ENCODE results near the gene PRRG1.
A peak's percentile ranks its signal among the peaks of the same experiment; 100 is the strongest.

The PRRG1 gene

GRCh38 chrX:37330642-37331041, 18.5 kb upstream of the PRRG1 start:
- DNase-seq (ENCODE audit: low read depth), result no peak
- H3K4me3 ChIP-seq (ENCODE audit: low read depth, low read length), result no peak overlapping the region
- TF ChIP-seq MAX (IDR thresholded peaks at IDR 0.05; ENCODE audit: low read depth, low read length) (no peak), CTCF (IDR thresholded peaks at IDR 0.05; ENCODE audit: low read depth, low read length) (no peak), MYC (IDR thresholded peaks at IDR 0.05; ENCODE audit: low read depth, low read length) (no peak), POLR2A (IDR thresholded peaks at IDR 0.05; ENCODE audit: extremely low read depth, insufficient read length) (no peak)

GRCh38 chrX:37331546-37331945, 17.6 kb upstream of the PRRG1 start:
- no peak for DNase-seq (ENCODE audit: low read depth)
- no peak for TF ChIP-seq MAX (IDR thresholded peaks at IDR 0.05; ENCODE audit: low read depth, low read length)
- no peak for TF ChIP-seq CTCF (IDR thresholded peaks at IDR 0.05; ENCODE audit: low read depth, low read length)
- TF ChIP-seq MYC (IDR thresholded peaks at IDR 0.05; ENCODE audit: low read depth, low read length), result no peak
- TF ChIP-seq POLR2A (IDR thresholded peaks at IDR 0.05; ENCODE audit: extremely low read depth, insufficient read length), result no peak
- H3K4me3 ChIP-seq (ENCODE audit: low read depth, low read length), result no peak overlapping the region

GRCh38 chrX:37332055-37332454, 17.1 kb upstream of the PRRG1 start:
- DNase-seq (ENCODE audit: low read depth), result no peak
- TF ChIP-seq POLR2A (IDR thresholded peaks at IDR 0.05; ENCODE audit: extremely low read depth, insufficient read length) (no peak), CTCF (IDR thresholded peaks at IDR 0.05; ENCODE audit: low read depth, low read length) (no peak), MAX (IDR thresholded peaks at IDR 0.05; ENCODE audit: low read depth, low read length) (no peak), MYC (IDR thresholded peaks at IDR 0.05; ENCODE audit: low read depth, low read length) (no peak)
- H3K4me3 ChIP-seq (ENCODE audit: low read depth, low read length), result no peak overlapping the region

- TF ChIP-seq CTCF (IDR thresholded peaks at IDR 0.05; ENCODE audit: low read depth, low read length) (no peak), MAX (IDR thresholded peaks at IDR 0.05; ENCODE audit: low read depth, low read length) (no peak), MYC (IDR thresholded peaks at IDR 0.05; ENCODE audit: low read depth, low read length) (no peak), POLR2A (IDR thresholded peaks at IDR 0.05; ENCODE audit: extremely low read depth, insufficient read length) (no peak)
- peak; percentile 6 for DNase-seq (ENCODE audit: low read depth)
- no peak overlapping the region for H3K4me3 ChIP-seq (ENCODE audit: low read depth, low read length)
Measured at GRCh38 chrX:37332987-37333658, 16.0 kb upstream of the PRRG1 start.

GRCh38 chrX:37347420-37347819, 1.7 kb upstream of the PRRG1 start:
- H3K4me3 ChIP-seq (ENCODE audit: low read depth, low read length), result no peak overlapping the region

More at GRCh38 chrX:37347420-37347819, 1.7 kb upstream of the PRRG1 start:
- TF ChIP-seq POLR2A (IDR thresholded peaks at IDR 0.05; ENCODE audit: extremely low read depth, insufficient read length), result no peak
- TF ChIP-seq MAX (IDR thresholded peaks at IDR 0.05; ENCODE audit: low read depth, low read length), result no peak
- no peak for TF ChIP-seq MYC (IDR thresholded peaks at IDR 0.05; ENCODE audit: low read depth, low read length)
- no peak for TF ChIP-seq CTCF (IDR thresholded peaks at IDR 0.05; ENCODE audit: low read depth, low read length)
- peak; percentile 46 for DNase-seq (ENCODE audit: low read depth)

Data from NB4 (cell line).